ENCODE data around the gene HBG2.
"Not testable (repeated sequence)": the region's sequence is repeated elsewhere in the genome, so short reads cannot be mapped to it uniquely, and the experiment has no call there.

HBG2 gene

DNA sequence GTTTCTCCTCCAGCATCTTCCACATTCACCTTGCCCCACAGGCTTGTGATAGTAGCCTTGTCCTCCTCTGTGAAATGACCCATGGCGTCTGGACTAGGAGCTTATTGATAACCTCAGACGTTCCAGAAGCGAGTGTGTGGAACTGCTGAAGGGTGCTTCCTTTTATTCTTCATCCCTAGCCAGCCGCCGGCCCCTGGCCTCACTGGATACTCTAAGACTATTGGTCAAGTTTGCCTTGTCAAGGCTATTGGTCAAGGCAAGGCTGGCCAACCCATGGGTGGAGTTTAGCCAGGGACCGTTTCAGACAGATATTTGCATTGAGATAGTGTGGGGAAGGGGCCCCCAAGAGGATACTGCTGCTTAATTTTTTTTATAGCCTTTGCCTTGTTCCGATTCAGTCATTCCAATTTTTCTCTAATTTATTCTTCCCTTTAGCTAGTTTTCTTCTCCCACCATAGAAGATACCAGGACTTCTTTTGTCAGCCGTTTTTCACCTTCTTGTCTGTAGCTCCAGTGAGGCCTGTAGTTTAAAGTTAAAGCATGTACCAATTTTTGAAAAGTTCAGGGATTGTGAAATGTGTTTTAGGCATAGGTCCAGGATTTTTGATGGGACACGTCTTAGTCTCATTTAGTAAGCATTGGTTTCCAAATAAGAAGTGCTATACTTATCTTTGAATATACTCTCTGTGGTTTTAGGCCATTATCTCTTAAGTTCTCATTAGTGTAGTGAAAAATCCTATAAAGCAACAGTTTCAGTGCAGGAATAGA is at the start of gene HBG2:
Gene HBG2, minus strand, starts transcription at position 136 of the 768 bp plus-strand sequence. Its CDS starts 53 bp downstream, at position 83.
- H3K4me3 ChIP-seq (ENCODE audit: control insufficient read depth, low read depth, low read length); DNase-seq (ENCODE audit: low read depth): not testable (repeated sequence)

GRCh38 chr11:5304046-5304445 is 49.5 kb upstream of the HBG2 start:
- no peak for DNase-seq (ENCODE audit: low read depth)
- TF ChIP-seq CTCF (IDR thresholded peaks at IDR 0.05; ENCODE audit: control insufficient read depth, insufficient read depth, low read depth, low read length, missing control alignments) = no peak

DNA sequence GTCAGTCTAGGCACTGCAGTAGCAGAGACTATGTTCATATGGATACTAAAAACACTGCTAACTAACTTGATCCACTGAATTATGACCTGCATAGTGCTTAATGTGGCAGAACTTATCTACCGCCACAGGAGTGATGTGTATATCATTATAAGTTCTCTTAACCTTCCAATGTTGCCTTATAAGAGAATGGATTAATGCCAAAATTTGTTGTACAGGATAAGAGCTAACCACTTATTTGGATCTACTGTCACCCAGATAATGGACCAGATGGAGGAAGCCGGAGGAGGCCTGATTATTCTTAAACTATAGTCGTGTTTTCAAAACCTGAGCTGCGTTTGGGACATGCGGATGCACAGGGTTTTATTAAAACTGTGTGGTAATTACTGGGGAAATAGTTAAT is 49.0 kb upstream of the HBG2 start:
- TF ChIP-seq CTCF (IDR thresholded peaks at IDR 0.05; ENCODE audit: control insufficient read depth, insufficient read depth, low read depth, low read length, missing control alignments) = no peak
- DNase-seq (ENCODE audit: low read depth) = no peak
- H3K4me3 ChIP-seq (ENCODE audit: control insufficient read depth, low read depth, low read length) = no peak overlapping the region

More at GRCh38 chr11:5304046-5304445, 49.5 kb upstream of the HBG2 start:
- H3K4me3 ChIP-seq (ENCODE audit: control insufficient read depth, low read depth, low read length) = no peak overlapping the region

DNA sequence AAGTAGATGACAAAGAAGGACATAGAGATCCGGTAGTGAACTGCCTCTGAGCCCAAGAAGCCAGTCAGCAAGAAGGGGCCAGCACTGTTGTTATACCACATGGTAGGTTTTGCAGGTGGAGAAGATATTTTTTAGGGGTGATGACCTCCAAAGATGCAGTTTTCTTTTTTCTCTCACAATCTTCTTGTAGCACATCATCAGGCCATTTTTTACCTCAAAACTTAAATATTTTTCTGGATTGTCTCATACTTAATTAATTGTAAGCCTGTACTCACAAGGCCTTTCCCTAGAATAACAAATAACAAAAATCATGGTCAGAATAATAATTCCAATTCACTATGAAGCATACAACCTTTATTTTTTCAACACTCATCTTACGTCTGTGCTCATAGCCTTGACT is 47.3 kb upstream of the HBG2 start, which contains the start of gene OR51B4:
Gene OR51B4, minus strand, starts transcription at position 101 of the 400 bp plus-strand sequence. Its CDS starts 0 bp downstream, at position 101.
- TF ChIP-seq CTCF (IDR thresholded peaks at IDR 0.05; ENCODE audit: control insufficient read depth, insufficient read depth, low read depth, low read length, missing control alignments) = no peak
- DNase-seq (ENCODE audit: low read depth) = no peak
- no peak within 1 kb of the TSS for H3K4me3 ChIP-seq (ENCODE audit: control insufficient read depth, low read depth, low read length)

GRCh38 chr11:5300251-5300650 is 45.7 kb upstream of the HBG2 start:
- no peak for DNase-seq (ENCODE audit: low read depth)
- TF ChIP-seq CTCF (IDR thresholded peaks at IDR 0.05; ENCODE audit: control insufficient read depth, insufficient read depth, low read depth, low read length, missing control alignments) = no peak
- H3K4me3 ChIP-seq (ENCODE audit: control insufficient read depth, low read depth, low read length) = no peak overlapping the region

- H3K4me3 ChIP-seq (ENCODE audit: control insufficient read depth, low read depth, low read length) = no peak overlapping the region
- TF ChIP-seq CTCF (IDR thresholded peaks at IDR 0.05; ENCODE audit: control insufficient read depth, insufficient read depth, low read depth, low read length, missing control alignments) = no peak
Measured at GRCh38 chr11:5298451-5298850, 43.9 kb upstream of the HBG2 start.

DNA sequence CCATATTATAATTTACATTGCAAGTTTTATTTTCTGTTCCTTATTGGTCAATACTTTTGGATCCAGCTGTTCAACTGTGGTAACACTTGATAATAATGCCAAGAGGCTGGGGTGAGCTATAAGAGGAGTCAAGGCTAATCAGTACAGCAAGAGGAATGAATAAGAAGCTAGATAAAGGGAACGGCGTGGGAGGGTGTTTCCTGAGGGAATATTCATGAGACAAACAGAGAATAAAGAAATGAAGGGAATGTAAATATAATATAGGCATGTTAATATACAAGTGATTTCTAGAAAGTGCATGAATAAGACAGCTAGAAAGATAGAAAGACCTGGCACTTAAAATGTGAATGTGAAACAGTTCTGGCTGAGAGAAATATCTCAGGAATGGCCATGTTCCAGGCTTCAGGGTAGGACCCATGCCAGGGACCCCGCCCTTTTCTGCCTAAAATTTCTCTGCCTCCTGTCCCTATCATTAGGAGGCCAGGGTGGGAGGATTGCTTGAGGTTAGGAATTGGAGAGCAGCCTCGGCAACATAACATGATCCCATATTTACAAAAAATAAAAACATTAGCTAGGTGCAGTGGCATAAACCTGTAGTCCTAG is 43.2 kb upstream of the HBG2 start:
- no peak for DNase-seq (ENCODE audit: low read depth)
- no peak for TF ChIP-seq CTCF (IDR thresholded peaks at IDR 0.05; ENCODE audit: control insufficient read depth, insufficient read depth, low read depth, low read length, missing control alignments)
- H3K4me3 ChIP-seq (ENCODE audit: control insufficient read depth, low read depth, low read length) = no peak overlapping the region

More at GRCh38 chr11:5298451-5298850, 43.9 kb upstream of the HBG2 start:
- DNase-seq (ENCODE audit: low read depth) = no peak

DNA sequence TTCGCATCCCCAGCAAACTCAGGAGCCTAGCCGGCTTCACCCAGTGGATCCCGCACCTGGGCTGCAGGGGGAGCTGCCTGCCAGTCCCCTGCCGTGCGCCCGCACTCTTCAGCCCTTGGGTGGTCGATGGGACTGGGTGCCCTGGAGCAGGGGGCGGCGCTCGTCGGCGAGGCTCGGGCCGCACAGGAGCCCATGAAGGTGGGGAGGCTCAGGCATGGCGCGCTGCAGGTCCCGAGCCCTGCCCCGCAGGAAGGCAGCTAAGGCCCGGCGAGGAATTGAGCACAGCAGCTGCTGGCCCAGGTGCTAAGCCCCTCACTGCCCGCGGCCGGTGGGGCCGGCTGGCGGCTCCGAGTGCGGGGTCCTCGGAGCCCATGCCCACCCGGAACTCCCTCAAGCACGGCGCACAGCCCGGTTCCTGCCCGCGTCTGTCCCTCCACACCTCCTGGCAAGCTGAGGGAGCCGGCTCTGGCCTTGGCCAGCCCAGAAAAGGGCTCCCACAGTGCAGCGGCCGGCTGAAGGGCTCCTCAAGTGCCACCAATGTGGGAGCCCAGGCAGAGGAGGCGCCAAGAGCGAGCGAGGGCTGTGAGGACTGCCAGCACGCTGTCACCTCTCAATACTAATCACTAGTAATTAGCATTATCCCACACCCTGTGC is 39.9 kb upstream of the HBG2 start:
- H3K4me3 ChIP-seq (ENCODE audit: control insufficient read depth, low read depth, low read length); DNase-seq (ENCODE audit: low read depth): not testable (repeated sequence)
